ENCODE data around the gene DOCK9.

DOCK9 gene

DNA sequence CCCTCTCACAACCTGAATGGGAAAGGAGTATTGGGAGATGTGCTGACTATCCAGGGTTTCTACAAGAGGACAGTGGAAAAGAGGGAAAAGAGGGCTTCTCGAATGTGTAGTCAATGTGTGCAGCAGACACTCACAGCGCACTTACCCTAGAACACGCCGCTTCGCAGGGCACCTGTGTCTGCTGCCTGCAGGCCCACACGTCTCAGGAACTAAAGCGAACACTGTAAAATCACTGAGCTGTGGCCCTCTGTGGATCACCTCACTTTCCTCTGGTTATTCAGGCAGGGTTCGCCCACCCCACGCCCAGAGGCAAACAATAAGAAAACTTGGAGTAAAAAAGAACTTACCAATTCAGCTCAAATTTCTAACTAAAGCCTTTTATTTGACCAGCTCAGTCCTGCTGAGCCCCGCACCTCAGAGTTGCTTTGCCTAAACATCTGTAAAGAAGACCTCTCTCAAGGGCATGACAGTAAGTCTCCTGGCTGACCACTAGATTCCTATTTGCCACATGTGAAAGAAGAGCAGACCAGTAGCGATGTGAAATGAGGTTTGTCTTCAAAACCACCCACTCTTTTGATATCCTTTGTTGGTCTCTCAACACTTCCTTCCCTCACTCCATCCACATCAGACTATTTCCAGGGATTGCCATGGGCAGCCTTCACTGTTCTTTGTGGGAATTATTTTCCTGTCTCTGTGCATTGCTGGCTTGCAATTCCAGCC lies 19.3 kb upstream of the DOCK9 start:
- DNase-seq = no peak

- no peak for DNase-seq
Measured at GRCh38 chr13:98996046-98996445, 18.2 kb upstream of the DOCK9 start.

- no peak for DNase-seq
Measured at GRCh38 chr13:98994896-98995295, 17.0 kb upstream of the DOCK9 start.

DNA sequence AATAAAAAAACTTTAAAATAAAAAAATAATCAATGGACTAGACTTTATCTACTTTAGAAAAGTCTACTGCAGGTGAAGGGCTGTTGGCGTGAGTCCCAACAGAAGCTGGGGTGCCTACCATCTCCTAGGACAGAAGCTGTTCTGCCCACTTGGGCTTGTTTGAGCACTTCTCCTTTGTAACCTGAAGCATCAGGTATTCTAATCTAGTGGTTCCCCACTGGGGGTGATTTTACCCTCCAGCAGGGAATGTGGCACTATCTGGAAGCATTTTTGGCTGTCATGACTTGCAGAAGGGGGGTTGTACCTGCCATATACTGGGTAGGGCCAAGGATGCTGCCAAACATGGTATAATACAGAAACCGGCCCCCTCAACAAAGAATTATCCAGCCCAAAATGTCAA lies 16.2 kb upstream of the DOCK9 start:
- no peak for DNase-seq

DNA sequence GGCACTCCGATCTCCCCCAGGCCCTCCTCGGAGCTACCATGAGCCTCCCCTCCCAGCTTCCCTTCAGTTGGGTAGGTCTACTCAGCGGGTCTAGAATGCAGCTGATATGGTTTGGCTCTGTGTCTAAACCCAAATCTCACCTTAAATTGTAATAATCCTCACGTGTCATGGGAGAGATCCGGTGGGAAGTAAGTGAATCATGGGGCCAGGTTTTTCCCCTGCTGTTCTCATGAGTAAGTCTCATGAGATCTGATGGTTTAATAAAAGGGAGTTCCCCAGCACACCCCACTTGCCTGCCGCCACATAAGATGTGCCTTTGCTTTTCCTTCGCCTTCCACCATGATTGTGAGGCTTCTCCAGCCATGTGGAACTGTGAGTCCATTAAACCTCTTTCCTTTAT lies 14.5 kb upstream of the DOCK9 start:
- DNase-seq = no peak

- DNase-seq = no peak
Measured at GRCh38 chr13:98990701-98991100, 12.8 kb upstream of the DOCK9 start.

- DNase-seq = no peak
Measured at GRCh38 chr13:98989469-98990235, 11.8 kb upstream of the DOCK9 start.

- no peak for DNase-seq
Measured at GRCh38 chr13:98988780-98989179, 10.9 kb upstream of the DOCK9 start.

GRCh38 chr13:98988277-98988676 lies 10.4 kb upstream of the DOCK9 start:
- DNase-seq = no peak

DNA sequence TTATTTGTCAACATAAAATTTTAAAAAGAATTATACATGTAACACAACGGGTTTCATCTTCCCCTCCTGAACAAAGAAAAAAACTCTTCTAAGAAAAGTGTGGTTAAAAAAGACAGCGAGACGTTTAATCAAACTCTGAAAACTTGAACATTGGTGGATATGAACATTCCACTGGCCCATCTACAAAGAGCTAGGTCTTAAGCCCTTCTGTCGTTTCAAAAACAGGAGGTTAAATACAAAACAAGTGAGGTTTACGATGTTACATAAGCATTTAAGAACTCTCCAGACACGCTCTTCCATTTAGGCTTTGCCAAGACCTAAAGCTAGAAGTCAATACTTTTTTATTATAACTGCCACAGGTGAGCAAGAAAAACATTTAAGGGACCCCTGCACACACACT lies 9.4 kb upstream of the DOCK9 start:
- DNase-seq = no peak

GRCh38 chr13:98986226-98986846 lies 8.5 kb upstream of the DOCK9 start:
- DNase-seq = no peak

GRCh38 chr13:98985591-98985990 lies 7.7 kb upstream of the DOCK9 start:
- no peak for DNase-seq

DNA sequence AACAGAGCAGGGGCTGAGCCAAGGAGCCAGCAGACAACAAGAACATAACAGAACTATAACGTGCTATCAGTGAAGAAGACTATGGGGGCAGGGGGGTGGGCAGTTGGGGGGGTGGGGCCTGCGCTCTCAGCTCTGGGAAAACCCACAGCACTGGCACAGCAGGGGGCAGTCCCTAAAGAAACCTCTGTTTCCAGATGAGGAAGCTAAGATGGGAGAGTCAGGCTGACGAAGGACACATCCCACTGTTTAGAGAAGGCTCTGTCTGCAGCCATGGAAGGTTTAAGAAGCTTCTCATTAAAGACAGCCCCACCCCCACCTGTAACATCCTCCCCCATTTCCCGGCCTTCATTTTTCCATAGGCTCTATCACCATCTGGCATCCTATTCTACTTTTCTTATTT lies 7.1 kb upstream of the DOCK9 start:
- DNase-seq = no peak

- no peak for DNase-seq
Measured at GRCh38 chr13:98984118-98984517, 6.3 kb upstream of the DOCK9 start.

DNA sequence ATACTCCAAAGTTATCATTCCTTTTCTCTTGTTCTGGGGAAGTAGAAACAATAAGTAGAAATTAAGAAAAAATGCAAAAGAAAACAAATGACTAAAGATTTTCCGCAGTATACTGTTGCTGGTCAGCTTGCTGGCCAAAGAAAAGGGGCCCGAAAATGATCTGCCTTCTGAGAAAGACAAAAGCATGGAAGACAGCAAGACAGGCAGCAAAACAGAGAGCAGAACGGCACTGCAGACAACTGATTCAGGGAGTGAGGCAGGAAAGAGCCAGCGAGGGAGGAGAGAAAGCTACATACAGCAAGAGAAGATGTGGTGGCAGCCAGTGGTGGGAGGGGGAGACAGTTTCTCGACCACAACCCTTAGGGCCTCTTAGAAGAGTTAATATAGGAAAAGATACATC lies 5.3 kb upstream of the DOCK9 start:
- DNase-seq = no peak

DNA sequence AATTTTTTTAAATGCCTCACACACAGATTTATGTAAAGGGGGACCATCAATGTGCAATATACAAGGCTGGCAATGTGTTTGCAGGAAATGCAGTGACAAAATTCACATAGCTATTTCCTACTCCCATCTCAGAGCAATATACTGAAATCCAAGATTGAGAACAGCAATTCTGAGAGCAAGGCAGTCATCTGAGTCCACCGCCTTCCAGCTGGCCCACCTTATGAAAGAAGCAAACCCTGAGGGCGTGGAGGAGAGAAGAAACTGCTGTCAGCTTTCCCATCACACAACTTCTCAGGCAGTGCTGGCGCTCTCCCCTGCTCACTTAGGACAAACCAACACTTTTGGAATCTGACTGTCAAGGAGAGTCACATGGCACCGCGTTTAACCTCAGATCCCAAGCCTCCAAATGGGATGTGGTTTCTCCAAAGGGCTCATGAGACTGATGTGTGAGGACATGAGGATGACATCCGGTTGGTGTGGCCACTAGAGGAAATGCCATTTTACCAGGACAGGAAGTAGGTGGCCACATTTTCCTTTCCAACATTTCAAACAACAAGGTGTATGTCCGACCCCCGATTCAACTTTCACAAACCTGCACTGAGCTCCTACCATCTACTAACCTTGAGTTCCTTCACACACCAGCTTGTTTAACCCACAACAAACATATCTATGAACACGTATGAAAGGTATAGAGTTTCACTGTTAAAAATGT lies 3.7 kb upstream of the DOCK9 start:
- DNase-seq = no peak

DNA sequence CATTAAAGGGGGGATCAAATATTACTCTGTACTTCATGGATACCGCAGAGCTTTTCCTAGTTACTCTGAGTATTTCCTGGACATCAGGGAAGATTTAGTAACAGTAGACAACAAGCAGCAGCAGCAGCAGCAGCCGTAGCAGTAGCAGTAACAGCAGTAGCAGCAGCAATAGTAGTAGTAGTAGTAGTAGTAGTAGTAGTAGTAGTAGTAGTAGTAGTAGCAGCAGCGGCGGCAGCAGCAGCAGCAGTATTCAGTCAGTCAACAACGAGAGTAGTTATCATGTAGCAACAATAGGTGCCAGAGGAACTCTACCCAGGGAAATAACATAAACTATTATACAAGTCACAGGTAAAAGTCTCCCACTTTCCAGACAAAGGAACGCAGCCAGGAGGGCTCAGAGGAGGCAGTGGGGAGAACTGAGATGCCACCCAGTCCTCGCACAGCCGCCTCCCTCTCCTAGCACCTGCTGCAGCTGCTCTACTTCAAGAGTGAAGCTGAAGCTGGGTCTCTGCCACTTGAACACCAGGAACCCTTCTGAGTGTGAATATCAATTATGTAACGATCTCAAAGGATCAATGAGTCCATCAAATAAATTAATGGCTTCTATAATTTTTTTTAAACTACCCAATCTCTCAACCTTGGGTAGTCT lies 1.3 kb upstream of the DOCK9 start:
- no peak for DNase-seq

GRCh38 chr13:98978280-98978679 lies 416 bp upstream of the DOCK9 start:
- no peak for DNase-seq

GRCh38 chr13:98976941-98977340 lies 923 bp downstream of the DOCK9 start:
- no peak for DNase-seq

DNA sequence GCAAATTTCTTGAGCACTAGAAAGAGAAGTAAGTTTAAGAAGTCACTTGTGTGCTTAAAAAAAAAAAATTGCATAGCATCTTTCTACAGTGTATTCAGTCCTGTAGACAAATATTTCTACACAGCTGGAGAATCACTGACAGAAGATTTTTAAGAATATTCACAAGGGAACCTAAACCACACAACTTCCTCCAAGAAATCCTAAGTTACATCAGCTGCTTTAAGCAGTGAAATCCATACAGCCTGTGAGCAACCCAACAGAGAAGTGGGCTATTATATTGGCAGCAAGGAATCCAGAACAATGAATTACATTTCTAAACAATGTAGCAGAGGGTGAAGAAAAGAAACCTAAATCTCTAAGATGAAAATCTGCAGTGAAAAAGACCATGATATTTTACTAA lies 1.5 kb downstream of the DOCK9 start:
- no peak for DNase-seq

DNA sequence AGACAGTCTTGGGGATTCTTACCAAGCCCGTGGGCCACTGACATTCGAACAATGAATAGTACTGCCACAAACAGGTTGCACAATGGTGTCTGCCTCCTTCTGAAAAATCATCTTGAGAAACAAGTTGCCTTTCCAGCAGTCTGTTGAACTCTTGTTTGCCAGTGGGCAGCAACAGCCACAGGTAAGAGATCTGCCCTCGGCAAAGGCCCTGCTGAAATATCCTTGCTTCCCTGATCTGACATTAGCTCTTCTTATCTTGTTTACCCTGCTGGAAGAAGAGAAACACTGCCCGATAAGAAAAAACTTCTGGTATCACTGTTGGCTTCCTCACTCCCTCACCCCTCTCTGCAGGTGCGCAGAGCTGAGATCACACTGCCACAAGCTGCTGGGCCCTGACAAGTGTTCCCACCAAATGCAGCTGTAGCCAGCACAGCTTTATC lies 2.0 kb downstream of the DOCK9 start:
- no peak for DNase-seq

- peak; percentile 7 for DNase-seq
Measured at GRCh38 chr13:98974053-98974452, 3.8 kb downstream of the DOCK9 start.

DNA sequence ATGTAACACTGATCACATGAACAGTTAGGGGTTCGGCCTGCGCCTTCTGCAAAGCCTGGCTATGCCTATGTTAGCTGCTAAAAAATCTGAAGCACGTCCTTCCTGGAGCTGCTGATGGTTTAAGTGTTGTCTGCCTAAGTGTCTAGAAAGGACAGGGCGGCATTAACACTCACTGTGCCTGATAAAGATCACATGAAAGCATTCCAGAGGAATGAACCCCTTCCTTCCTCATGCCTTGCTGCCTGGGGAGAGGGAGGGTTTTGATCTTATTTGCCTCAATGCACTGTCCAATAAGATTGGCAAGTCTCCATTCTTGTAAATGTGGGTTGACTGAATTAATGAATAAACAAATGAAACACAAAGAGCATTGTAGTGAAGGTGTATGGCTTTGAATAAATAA lies 5.2 kb downstream of the DOCK9 start:
- DNase-seq = no peak

Data from RPMI8226 (cell line).